Measurements from ENCODE around the gene R3HDM4.

- no peak for TF ChIP-seq CEBPB (tag; IDR thresholded peaks at IDR 0.05)
- TF ChIP-seq HMGXB4 (CRISPR knock-in tag; IDR thresholded peaks at IDR 0.05) = no peak
- TF ChIP-seq ZNF780A (CRISPR knock-in tag; IDR thresholded peaks at IDR 0.05) = no peak
- TF ChIP-seq, protein P1, sequence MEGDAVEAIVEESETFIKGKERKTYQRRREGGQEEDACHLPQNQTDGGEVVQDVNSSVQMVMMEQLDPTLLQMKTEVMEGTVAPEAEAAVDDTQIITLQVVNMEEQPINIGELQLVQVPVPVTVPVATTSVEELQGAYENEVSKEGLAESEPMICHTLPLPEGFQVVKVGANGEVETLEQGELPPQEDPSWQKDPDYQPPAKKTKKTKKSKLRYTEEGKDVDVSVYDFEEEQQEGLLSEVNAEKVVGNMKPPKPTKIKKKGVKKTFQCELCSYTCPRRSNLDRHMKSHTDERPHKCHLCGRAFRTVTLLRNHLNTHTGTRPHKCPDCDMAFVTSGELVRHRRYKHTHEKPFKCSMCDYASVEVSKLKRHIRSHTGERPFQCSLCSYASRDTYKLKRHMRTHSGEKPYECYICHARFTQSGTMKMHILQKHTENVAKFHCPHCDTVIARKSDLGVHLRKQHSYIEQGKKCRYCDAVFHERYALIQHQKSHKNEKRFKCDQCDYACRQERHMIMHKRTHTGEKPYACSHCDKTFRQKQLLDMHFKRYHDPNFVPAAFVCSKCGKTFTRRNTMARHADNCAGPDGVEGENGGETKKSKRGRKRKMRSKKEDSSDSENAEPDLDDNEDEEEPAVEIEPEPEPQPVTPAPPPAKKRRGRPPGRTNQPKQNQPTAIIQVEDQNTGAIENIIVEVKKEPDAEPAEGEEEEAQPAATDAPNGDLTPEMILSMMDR (IDR thresholded peaks at IDR 0.05 in 2 of 3, conservative IDR thresholded peaks at IDR 0.05 in 1 of 3; ENCODE audit: insufficient read depth in 2 of 3, low read depth in 1 of 3, low read length in 3 of 3) = no peak
- no peak for TF ChIP-seq ARID2 (IDR thresholded peaks at IDR 0.05)
These were observed 19.9 kb upstream of the R3HDM4 start for GRCh38 chr19:932648-933552.

Data from K562 (cell line).